Measurements from ENCODE around the gene PFAS. TPM values are rescaled to one million over a fixed set of nuclear protein-coding genes. Genes with fewer than 3 reads are reported as not detected.

Gene PFAS
- total RNA-seq, 4 donors from 2014 or later = 13.6 to 54.0 (median 40.0) TPM

DNA sequence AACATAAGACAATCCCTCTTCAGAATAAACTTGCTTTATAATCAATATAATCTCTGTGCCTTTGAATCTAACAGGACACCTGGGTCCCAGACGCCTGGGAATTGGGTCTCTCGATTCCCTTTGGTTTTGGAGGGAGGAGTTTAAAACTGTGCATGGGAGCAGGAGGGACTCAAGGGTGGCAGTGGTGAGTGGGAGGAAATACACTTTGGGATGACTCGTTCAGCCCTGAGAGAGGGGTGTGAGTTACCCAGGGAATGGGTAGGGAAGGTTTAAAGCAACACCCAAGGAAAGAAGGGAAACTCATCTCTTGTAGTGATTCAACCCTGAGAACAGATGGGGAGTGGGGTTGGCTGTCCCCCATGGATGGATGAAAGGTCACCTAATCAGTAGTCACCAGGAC, 41.0 kb downstream of the PFAS start:
- no peaks in the 10 kb centered on the region for H3K27me3 ChIP-seq
- DNase-seq = no peak
- H3K36me3 ChIP-seq = no peaks in the 10 kb centered on the region
- no peak overlapping the region for H3K27ac ChIP-seq
- peaks cover 0 to 6% of the 10 kb centered on the region in 2 donors for H3K4me1 ChIP-seq
- H3K9me3 ChIP-seq = no peaks in the 10 kb centered on the region
- no peak overlapping the region for H3K4me3 ChIP-seq
- no peak for TF ChIP-seq POLR2A (IDR thresholded peaks at IDR 0.05)
- TF ChIP-seq CTCF (IDR thresholded peaks at IDR 0.05) = no peak
- intact Hi-C loops (cut with DNase I; ENCODE audit: low total_unique reads) = no loop called here

GRCh38 chr17:8292639-8293395, 43.7 kb downstream of the PFAS start:
- no peak overlapping the region for H3K4me3 ChIP-seq
- no peaks in the 10 kb centered on the region for H3K9me3 ChIP-seq
- DNase-seq = no peak
- TF ChIP-seq CTCF (IDR thresholded peaks at IDR 0.05) (no peak), POLR2A (IDR thresholded peaks at IDR 0.05) (no peak)
- no peaks in the 10 kb centered on the region for H3K27me3 ChIP-seq
- intact Hi-C loops (cut with DNase I; ENCODE audit: low total_unique reads) = no loop called here
- H3K4me1 ChIP-seq = peaks cover 0 to 6% of the 10 kb centered on the region in 2 donors
- H3K36me3 ChIP-seq = no peaks in the 10 kb centered on the region
- no peak overlapping the region for H3K27ac ChIP-seq

DNA sequence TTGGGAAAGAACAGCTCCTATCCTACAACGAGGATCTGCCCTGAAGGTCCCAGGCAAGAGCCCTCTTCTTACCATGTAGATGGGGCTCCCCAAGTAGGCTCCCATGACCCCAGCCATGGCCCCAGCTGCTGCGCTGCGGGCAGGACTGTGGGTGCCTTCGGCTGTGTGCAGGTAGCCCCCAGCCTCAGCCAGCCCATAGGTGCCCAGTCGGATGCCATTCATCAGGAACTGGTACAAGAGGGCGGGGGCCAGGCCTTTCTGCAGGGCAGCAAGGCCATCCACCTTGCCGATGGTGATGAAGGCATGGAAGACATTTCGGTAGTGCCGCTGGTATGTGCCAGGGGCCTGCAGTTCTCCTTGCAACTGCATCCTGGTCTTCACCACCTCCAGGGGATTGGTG, 45.3 kb downstream of the PFAS start:
- no peak overlapping the region for H3K27ac ChIP-seq
- no peak overlapping the region for H3K4me3 ChIP-seq
- DNase-seq = no peak
- H3K27me3 ChIP-seq = no peaks in the 10 kb centered on the region
- TF ChIP-seq POLR2A (IDR thresholded peaks at IDR 0.05) = no peak
- TF ChIP-seq CTCF (IDR thresholded peaks at IDR 0.05) = no peak
- H3K36me3 ChIP-seq = no peaks in the 10 kb centered on the region
- intact Hi-C loops (cut with DNase I; ENCODE audit: low total_unique reads) = no loop called here
- no peaks in the 10 kb centered on the region for H3K9me3 ChIP-seq
- H3K4me1 ChIP-seq = peaks cover 0 to 4% of the 10 kb centered on the region in 2 donors

GRCh38 chr17:8294814-8295316, 45.8 kb downstream of the PFAS start:
- peak overlapping the region; percentile 62 to 75 for H3K4me3 ChIP-seq
- H3K36me3 ChIP-seq = no peaks in the 10 kb centered on the region
- no peak for DNase-seq
- no peak for TF ChIP-seq CTCF (IDR thresholded peaks at IDR 0.05)
- no peak for TF ChIP-seq POLR2A (IDR thresholded peaks at IDR 0.05)
- peak overlapping the region; percentile 81 to 83 for H3K27ac ChIP-seq
- H3K4me1 ChIP-seq = no peaks in the 10 kb centered on the region
- no peaks in the 10 kb centered on the region for H3K27me3 ChIP-seq
- H3K9me3 ChIP-seq = no peaks in the 10 kb centered on the region
- intact Hi-C loops (cut with DNase I; ENCODE audit: low total_unique reads) = no loop called here

DNA sequence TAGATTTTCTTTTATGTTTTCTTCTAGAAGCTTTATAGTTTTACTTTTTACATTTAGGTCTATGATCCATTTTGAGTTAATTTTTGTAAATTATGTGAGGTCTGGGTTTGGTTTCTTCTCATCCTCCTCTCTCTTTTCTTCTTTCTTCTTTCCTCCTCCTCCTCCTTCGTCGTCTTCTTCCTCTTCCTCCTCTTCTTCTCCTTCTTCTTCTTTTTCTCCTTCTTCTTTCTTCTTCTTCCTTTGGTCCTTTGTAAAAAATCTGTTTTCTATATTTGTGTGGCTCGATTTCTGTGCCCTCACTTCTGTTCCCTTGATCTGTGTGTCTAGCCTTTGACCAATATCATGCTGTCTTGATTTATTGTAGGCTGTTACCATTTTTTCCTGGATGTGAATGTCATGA, 51.1 kb downstream of the PFAS start:
- Histone ChIP-seq H3K4me3 (no peak overlapping the region), H3K36me3 (no peaks in the 10 kb centered on the region), H3K27ac (no peak overlapping the region), H3K27me3 (no peaks in the 10 kb centered on the region), H3K9me3 (no peaks in the 10 kb centered on the region), H3K4me1 (no peaks in the 10 kb centered on the region)
- no peak for DNase-seq
- intact Hi-C loops (cut with DNase I; ENCODE audit: low total_unique reads) = loop anchor here (10.0 kb wide), 1 partner anchor 225 kb away; no protein-coding TSS in a partner anchor
- TF ChIP-seq POLR2A (IDR thresholded peaks at IDR 0.05) (no peak), CTCF (IDR thresholded peaks at IDR 0.05) (no peak)
